ENCODE measurements around the gene LASP1NB.

LASP1NB gene

DNA sequence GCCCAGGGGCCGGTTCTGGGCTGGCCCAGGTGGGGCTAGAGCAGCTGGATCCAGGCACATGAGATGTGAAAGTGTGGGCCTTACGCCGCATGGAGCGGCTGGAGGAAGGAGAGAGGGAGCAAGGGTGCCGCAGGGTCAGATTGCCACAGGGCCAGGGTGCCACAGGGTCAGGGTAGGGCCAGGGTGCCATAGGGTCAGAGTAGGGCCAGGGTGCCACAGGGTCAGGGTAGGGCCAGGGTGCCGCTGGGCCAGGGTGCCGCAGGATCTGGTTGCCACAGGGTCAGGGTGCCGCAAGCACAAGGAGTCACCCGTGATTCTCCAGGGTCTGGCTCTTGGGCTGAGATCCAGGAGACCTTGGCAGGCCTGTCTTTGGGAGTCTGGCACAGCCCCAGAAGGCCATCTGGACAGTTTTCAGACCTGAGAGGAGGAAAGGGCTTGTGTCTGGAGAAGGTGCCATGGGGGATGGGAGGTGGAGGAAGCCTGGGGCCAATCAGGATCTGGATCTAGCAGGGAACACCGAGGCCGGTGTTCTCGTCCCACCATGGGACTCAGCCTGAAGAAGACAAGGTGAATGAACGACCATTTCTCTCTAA lies 13.1 kb upstream of the LASP1NB start:
- ChIA-PET POLR2A (no interaction called here), CTCF (interaction anchor here (1.2 kb wide), 1 partner anchor 10 kb away, joined by 5 read pairs; no protein-coding TSS in a partner anchor)
- DNase-seq (ENCODE audit: extremely low spot score), result peak; percentile 11
- TF ChIP-seq, protein P1, sequence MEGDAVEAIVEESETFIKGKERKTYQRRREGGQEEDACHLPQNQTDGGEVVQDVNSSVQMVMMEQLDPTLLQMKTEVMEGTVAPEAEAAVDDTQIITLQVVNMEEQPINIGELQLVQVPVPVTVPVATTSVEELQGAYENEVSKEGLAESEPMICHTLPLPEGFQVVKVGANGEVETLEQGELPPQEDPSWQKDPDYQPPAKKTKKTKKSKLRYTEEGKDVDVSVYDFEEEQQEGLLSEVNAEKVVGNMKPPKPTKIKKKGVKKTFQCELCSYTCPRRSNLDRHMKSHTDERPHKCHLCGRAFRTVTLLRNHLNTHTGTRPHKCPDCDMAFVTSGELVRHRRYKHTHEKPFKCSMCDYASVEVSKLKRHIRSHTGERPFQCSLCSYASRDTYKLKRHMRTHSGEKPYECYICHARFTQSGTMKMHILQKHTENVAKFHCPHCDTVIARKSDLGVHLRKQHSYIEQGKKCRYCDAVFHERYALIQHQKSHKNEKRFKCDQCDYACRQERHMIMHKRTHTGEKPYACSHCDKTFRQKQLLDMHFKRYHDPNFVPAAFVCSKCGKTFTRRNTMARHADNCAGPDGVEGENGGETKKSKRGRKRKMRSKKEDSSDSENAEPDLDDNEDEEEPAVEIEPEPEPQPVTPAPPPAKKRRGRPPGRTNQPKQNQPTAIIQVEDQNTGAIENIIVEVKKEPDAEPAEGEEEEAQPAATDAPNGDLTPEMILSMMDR (IDR thresholded peaks at IDR 0.05; ENCODE audit: control extremely low read depth, extremely low read depth, low read depth, missing control alignments), result no peak

DNA sequence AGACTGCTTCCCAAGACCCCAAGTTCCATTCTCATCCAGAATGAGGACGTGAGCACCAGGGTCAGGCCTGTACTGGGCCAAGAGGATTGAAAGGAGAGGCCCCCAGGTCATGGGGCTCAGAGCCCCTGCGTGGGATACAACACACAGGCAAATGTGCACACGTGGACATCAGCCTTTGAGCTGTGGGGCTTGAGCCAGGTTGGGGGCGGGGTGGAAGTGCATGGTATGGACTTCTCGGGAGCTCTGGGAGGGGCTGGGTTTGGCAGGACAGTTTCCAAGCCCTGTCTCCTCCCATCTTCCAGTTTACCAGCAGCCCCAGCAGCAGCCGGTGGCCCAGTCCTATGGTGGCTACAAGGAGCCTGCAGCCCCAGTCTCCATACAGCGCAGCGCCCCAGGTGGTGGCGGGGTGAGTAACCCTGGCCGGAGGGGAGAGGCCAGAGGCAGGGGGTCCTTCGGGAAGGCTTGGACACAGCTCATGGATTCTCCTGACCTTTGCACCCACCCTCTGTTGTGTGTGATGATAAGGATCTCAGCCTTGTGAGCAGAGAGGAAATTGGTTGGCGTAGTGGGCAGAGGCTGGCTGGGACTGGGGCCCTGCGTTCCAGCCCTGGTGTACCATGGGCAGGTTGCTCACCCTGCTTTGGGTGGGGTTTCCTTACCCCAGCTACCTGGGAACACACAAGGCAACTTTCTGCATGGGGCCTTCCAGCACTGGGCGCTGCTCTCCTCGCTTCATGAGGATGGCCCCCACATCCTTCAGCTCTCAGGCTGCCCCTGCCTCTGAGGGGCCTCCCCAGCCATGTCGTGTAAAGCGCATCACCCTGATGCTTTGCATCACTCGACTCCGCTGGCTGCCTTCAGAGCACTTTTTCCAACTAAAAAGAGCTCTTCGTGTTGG lies 10.4 kb upstream of the LASP1NB start:
- TF ChIP-seq, protein P1 (IDR thresholded peaks at IDR 0.05; ENCODE audit: control extremely low read depth, extremely low read depth, low read depth, missing control alignments), result no peak
- ChIA-PET CTCF (interaction anchor here (0.9 to 2.0 kb wide), 4 partner anchors 9 to 238 kb away, joined by 3 to 7 read pairs (median 4); no protein-coding TSS in a partner anchor), POLR2A (no interaction called here)
- no peak for DNase-seq (ENCODE audit: extremely low spot score)

DNA sequence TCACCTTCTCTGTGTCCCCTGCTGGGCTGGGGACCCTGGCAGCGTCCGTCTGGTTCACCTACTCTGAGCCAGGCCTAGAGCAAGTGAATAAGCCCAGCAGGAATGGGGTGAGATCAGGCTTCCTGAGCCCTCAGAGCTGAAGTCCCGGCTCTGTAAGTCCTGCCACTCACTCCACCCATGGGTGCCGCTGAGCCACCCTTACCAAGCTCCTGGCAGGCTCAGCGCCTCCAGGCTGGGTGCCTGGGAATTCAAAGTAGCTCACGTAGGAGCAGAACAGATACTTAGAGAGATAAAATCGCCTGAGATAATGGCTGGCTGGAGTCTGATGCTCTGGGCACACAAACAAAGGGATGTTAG lies 9.8 kb upstream of the LASP1NB start:
- TF ChIP-seq, protein P1 (IDR thresholded peaks at IDR 0.05; ENCODE audit: control extremely low read depth, extremely low read depth, low read depth, missing control alignments), result no peak
- DNase-seq (ENCODE audit: extremely low spot score), result no peak
- ChIA-PET POLR2A (no interaction called here), CTCF (interaction anchor here (0.9 to 2.0 kb wide), 4 partner anchors 8 to 238 kb away, joined by 3 to 7 read pairs (median 4); no protein-coding TSS in a partner anchor)

DNA sequence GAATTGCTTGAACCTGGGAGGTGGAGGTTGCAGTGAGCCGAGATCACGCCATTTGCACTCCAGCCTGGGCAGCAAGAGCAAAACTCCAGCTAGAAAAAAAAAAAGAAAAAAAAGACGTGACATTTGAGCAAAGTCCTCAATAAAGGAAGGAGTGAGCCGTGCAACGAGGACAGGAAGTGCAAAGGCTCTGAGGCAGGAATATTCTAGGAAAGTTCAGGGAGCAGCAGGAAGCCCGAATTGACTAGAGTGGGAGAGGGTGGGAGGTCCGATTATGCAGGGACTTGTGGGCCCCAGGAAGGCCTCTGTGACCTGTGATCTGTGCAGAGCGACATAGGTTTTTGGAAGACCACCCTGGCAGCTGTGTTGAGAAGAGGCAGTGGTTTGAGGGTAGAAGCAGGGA lies 8.6 kb upstream of the LASP1NB start:
- DNase-seq (ENCODE audit: extremely low spot score), result no peak
- CTCF ChIA-PET, result interaction anchor here (0.9 kb wide), 1 partner anchor 9 kb away, joined by 3 read pairs; the partner anchor contains the start of gene LASP1NB
- POLR2A ChIA-PET, result no interaction called here
- TF ChIP-seq, protein P1 (IDR thresholded peaks at IDR 0.05; ENCODE audit: control extremely low read depth, extremely low read depth, low read depth, missing control alignments), result no peak

DNA sequence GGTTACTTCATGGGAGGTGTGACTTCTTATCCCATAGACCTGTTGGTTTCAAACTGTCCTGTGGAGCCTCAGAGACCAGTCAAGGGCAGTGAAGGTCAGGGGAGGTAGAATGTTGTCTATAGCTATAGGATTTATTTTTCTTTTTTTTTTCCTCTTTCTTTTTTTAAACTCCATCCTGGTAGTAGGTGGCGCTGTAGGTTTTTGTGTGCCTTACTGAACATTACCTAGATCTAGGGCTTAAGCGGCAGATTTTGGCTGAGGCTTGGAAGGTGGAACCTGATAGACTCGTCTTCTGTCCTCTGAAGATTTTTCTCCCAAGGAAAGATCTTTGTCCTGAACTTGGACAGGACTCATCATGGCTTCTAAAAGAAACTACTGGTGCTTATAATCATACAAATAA lies 8.2 kb upstream of the LASP1NB start:
- TF ChIP-seq, protein P1 (IDR thresholded peaks at IDR 0.05; ENCODE audit: control extremely low read depth, extremely low read depth, low read depth, missing control alignments), result peak; percentile 16
- no peak for DNase-seq (ENCODE audit: extremely low spot score)
- CTCF ChIA-PET, result interaction anchor here (0.9 kb wide), 1 partner anchor 9 kb away, joined by 3 read pairs; the partner anchor contains the start of gene LASP1NB
- POLR2A ChIA-PET, result no interaction called here

DNA sequence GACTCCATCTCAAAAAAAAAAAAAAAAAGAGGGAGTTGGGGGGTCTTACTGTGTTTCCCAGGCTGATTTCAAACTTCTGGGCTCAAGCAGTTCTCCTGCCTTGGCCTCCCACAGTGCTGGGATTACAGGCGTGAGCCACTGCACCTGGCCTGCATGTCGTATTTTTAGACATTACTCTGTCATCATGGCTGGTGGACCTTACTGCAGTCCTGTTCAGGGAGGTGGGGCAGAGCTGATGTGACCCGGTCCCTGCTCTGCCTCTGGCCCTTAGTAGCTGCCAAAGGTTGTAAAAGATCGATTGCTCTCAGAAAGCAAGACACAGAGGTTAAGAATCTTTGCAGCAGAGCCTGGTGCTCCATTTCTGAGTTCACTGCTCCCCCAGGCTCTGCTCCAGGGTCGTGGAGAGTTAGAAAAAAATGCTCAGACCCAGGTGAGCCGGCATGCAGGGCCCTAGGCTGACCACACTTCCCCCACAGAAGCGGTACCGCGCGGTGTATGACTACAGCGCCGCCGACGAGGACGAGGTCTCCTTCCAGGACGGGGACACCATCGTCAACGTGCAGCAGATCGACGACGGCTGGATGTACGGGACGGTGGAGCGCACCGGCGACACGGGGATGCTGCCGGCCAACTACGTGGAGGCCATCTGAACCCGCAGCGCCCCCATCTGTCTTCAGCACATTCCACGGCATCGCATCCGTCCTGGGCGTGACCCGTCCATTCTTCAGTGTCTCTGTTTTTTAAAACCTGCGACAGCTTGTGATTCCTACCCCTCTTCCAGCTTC lies 7.1 kb upstream of the LASP1NB start:
- CTCF ChIA-PET, result no interaction called here
- POLR2A ChIA-PET, result interaction anchor here (0.5 kb wide), 1 partner anchor 15 kb away, joined by 3 read pairs; no protein-coding TSS in a partner anchor
- no peak for DNase-seq (ENCODE audit: extremely low spot score)
- TF ChIP-seq, protein P1 (IDR thresholded peaks at IDR 0.05; ENCODE audit: control extremely low read depth, extremely low read depth, low read depth, missing control alignments), result no peak
